Hepatocyte (in vitro differentiated cells): ENCODE data around the gene CTNNA2. TPM values are rescaled to one million over a fixed set of nuclear protein-coding genes. Genes with fewer than 3 reads are reported as not detected.

Experiments used
- DNase-seq: peaks from one replicate; pipeline ENCODE4 v3.0.0-alpha.2; 2016; ENCODE audit warnings: low spot score
- H2AFZ ChIP-seq: fragments of 200-600 bp; sonication (generic); 2 replicates; pipeline ENCODE4 v1.6.0; 2016; ENCODE audit warnings: antibody characterized with exemption, mild to moderate bottlenecking
- H3K27ac ChIP-seq: fragments of 200-600 bp; sonication (generic); 2 replicates; pipeline ENCODE4 v1.5.1; 2016; ENCODE audit warnings: mild to moderate bottlenecking
- H3K27me3 ChIP-seq: fragments of 200-600 bp; sonication (generic); 2 replicates; pipeline ENCODE4 v1.6.1; 2016
- H3K36me3 ChIP-seq: fragments of 200-600 bp; sonication (generic); replicated peaks from 2 replicates; pipeline ENCODE4 v1.5.1; 2016; ENCODE audit warnings: low read depth; ENCODE audit not compliant: insufficient read depth
- H3K4me1 ChIP-seq: fragments of 200-600 bp; sonication (generic); 2 replicates; pipeline ENCODE4 v1.5.1; 2016; ENCODE audit warnings: mild to moderate bottlenecking, moderate library complexity; ENCODE audit not compliant: insufficient read depth
- H3K4me2 ChIP-seq: fragments of 200-600 bp; sonication (generic); 2 replicates; pipeline ENCODE4 v1.6.0; 2016
- H3K4me3 ChIP-seq: fragments of 200-600 bp; sonication (generic); 2 replicates; pipeline ENCODE4 v1.5.1; 2016; ENCODE audit warnings: mild to moderate bottlenecking
- H3K79me2 ChIP-seq: fragments of 200-600 bp; sonication (generic); 2 replicates; pipeline ENCODE4 v1.6.0; 2017; ENCODE audit warnings: mild to moderate bottlenecking
- H3K9me2 ChIP-seq: fragments of 200-600 bp; sonication (generic); replicated peaks from 2 replicates; pipeline ENCODE4 v1.6.0; 2017; ENCODE audit warnings: mild to moderate bottlenecking; ENCODE audit not compliant: insufficient read depth
- H3K9me3 ChIP-seq: fragments of 200-600 bp; sonication (generic); 2 replicates; pipeline ENCODE4 v1.5.1; 2016; ENCODE audit warnings: low read depth, mild to moderate bottlenecking
- H4K20me1 ChIP-seq: fragments of 200-600 bp; sonication (generic); 2 replicates; pipeline ENCODE4 v1.6.0; 2016; ENCODE audit warnings: mild to moderate bottlenecking; ENCODE audit not compliant: insufficient read depth, poor library complexity, severe bottlenecking
- EZH2 ChIP-seq: fragments of 200-600 bp; sonication (generic); IDR thresholded peaks from 2 replicates; pipeline ENCODE4 v1.6.1; 2016; ENCODE audit warnings: antibody characterized with exemption, mild to moderate bottlenecking, borderline replicate concordance
- EZH2phosphoT487 ChIP-seq: fragments of 200-600 bp; sonication (generic); IDR thresholded peaks from one replicate; pipeline ENCODE4 v1.6.1; 2018; ENCODE audit warnings: antibody characterized with exemption, mild to moderate bottlenecking, low read depth, moderate library complexity; ENCODE audit not compliant: unreplicated experiment, severe bottlenecking
- WGBS: methylation state at CpG from one replicate; pipeline ENCODE4 v1.1.6; 2016; ENCODE audit warnings: low lambda C conversion rate; ENCODE audit errors: missing lambda C conversion rate; 5-methylcytosine and 5-hydroxymethylcytosine counted together
- polyA plus RNA-seq: library from polyadenylated mRNA; unstranded; fragments of >200 nt; fragmentation: Nextera tagmentation; extraction: Ambion mirVana; gene quantifications from 2 replicates; pipeline ENCODE4 v1.2.1, GENCODE V29; 2016
- total RNA-seq: library from RNA; depleted of rRNA; stranded (reverse); fragments of >200 nt; gene quantifications from 2 replicates; pipeline ENCODE4 v1.2.3, GENCODE V29; 2014
- TF ChIP-seq, protein P1 (sequence below): fragments of 200-600 bp; sonication (generic); IDR thresholded peaks from 2 replicates; pipeline ENCODE4 v1.5.1; 2016; ENCODE audit warnings: antibody characterized with exemption, mild to moderate bottlenecking; ENCODE audit not compliant: poor library complexity

Gene CTNNA2
- total and polyA plus RNA-seq, 2 experiments from 2014 or later = 0.79 to 4.4 TPM

DNA sequence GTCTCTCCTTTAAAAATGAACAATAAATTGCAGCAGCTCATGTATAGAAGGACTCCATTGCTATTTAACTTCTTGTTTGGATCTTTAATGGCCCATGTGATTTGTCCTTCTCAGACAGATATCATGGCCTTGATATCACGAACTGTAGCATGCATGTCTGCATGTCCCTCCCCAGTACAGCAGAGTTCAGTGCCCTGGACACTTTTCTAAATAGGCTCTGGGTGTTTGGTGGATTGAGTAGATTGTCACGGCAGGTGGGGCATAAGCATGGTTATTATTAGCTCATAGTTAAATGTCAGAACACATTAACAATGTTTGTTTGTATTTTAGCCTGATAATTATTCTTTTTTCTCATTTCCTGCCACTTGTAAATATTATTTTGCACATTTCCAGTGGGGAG is 673.4 kb downstream of the CTNNA2 start:
- H3K4me3 ChIP-seq = no peak overlapping the region
- H3K4me1 ChIP-seq = no peaks in the 10 kb centered on the region
- H3K36me3 ChIP-seq = no peaks in the 10 kb centered on the region
- no peaks in the 10 kb centered on the region for H3K27me3 ChIP-seq
- no peaks in the 10 kb centered on the region for H3K9me2 ChIP-seq
- no peak overlapping the region for H3K4me2 ChIP-seq
- DNase-seq = no peak
- H3K79me2 ChIP-seq = no peaks in the 10 kb centered on the region
- H3K27ac ChIP-seq = no peak overlapping the region
- no peaks in the 10 kb centered on the region for H4K20me1 ChIP-seq
- TF ChIP-seq EZH2phosphoT487 (no peak), EZH2 (no peak)
- TF ChIP-seq, protein P1, sequence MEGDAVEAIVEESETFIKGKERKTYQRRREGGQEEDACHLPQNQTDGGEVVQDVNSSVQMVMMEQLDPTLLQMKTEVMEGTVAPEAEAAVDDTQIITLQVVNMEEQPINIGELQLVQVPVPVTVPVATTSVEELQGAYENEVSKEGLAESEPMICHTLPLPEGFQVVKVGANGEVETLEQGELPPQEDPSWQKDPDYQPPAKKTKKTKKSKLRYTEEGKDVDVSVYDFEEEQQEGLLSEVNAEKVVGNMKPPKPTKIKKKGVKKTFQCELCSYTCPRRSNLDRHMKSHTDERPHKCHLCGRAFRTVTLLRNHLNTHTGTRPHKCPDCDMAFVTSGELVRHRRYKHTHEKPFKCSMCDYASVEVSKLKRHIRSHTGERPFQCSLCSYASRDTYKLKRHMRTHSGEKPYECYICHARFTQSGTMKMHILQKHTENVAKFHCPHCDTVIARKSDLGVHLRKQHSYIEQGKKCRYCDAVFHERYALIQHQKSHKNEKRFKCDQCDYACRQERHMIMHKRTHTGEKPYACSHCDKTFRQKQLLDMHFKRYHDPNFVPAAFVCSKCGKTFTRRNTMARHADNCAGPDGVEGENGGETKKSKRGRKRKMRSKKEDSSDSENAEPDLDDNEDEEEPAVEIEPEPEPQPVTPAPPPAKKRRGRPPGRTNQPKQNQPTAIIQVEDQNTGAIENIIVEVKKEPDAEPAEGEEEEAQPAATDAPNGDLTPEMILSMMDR = no peak
- H3K9me3 ChIP-seq = no peaks in the 10 kb centered on the region
- 94% methylated on average over 2 of the region's 2 CpGs for WGBS
- H2AFZ ChIP-seq = no peak overlapping the region

DNA sequence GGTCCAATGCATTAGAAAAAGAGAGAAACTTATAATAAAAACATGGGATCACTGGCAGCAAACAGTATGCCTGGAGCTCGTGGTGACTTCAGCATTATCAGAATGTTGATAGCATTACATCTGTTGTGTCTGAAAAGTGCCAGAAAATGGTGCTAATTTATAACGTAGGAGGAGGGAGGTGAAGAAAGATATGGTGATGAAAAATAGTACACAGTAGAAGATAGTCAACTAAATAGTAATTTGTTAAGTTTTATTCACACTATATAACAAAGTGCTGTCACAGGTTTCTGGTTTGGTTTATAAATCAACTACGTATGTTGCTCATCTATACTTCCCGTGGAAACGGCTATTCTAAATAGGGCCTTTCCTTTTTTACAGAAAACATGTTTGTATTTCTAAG is 674.3 kb downstream of the CTNNA2 start:
- H3K79me2 ChIP-seq = no peaks in the 10 kb centered on the region
- no peak for DNase-seq
- no peaks in the 10 kb centered on the region for H3K9me3 ChIP-seq
- H3K27me3 ChIP-seq = no peaks in the 10 kb centered on the region
- no peak overlapping the region for H2AFZ ChIP-seq
- no peaks in the 10 kb centered on the region for H3K4me1 ChIP-seq
- H3K9me2 ChIP-seq = no peaks in the 10 kb centered on the region
- no peak overlapping the region for H3K27ac ChIP-seq
- no peaks in the 10 kb centered on the region for H4K20me1 ChIP-seq
- H3K4me3 ChIP-seq = no peak overlapping the region
- TF ChIP-seq, protein P1 = no peak
- TF ChIP-seq EZH2phosphoT487 = no peak
- no peak for TF ChIP-seq EZH2
- no peak overlapping the region for H3K4me2 ChIP-seq
- 68% methylated on average over 5 of the region's 5 CpGs for WGBS
- no peaks in the 10 kb centered on the region for H3K36me3 ChIP-seq

DNA sequence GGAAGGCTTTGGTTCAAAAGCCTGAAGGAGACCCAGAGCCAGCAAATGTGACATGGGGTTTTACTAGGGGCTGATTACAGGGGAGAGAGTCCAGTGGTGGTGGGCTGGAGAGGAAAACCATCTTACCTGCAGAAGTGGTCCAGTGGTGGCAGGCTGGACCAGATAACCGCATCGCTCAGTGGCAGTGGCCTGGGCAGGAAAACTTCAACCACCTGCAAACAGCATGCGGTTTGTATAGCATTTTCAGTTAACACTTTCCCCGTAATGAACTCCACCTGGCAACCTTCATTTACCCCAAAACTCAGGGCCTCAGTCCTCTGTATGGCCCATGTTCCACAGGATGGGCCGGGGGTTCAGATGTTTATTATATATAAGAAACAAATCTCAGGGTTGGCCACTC is 677.3 kb downstream of the CTNNA2 start:
- H3K4me1 ChIP-seq = no peaks in the 10 kb centered on the region
- H3K9me2 ChIP-seq = no peaks in the 10 kb centered on the region
- no peak overlapping the region for H3K27ac ChIP-seq
- no peak for TF ChIP-seq EZH2phosphoT487
- TF ChIP-seq, protein P1 = no peak
- no peak for TF ChIP-seq EZH2
- 91% methylated on average over 5 of the region's 5 CpGs for WGBS
- no peaks in the 10 kb centered on the region for H3K9me3 ChIP-seq
- H4K20me1 ChIP-seq = no peaks in the 10 kb centered on the region
- no peak overlapping the region for H2AFZ ChIP-seq
- no peak overlapping the region for H3K4me2 ChIP-seq
- no peaks in the 10 kb centered on the region for H3K27me3 ChIP-seq
- H3K79me2 ChIP-seq = no peaks in the 10 kb centered on the region
- DNase-seq = no peak
- H3K4me3 ChIP-seq = no peak overlapping the region
- no peaks in the 10 kb centered on the region for H3K36me3 ChIP-seq

DNA sequence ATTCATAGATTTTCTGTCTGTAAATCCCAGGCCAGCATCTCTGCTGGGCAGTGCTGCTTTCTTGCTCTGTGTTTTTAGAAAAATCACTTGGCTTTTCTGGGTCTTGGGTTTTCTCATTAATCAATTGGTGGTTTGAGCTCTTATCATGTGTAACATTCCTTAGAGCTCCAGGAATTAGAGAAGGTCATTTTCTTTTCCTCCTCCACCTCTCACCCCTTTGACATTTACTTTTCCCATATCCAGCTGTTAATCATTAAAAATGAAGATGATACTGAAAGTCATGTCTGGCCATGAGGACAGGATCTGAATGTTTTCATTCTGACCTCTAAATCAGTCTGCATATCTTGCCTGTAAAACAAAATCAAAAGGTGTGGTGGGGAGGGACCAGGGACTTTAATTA is 680.7 kb downstream of the CTNNA2 start:
- no peaks in the 10 kb centered on the region for H3K79me2 ChIP-seq
- H2AFZ ChIP-seq = no peak overlapping the region
- H3K27me3 ChIP-seq = no peaks in the 10 kb centered on the region
- no peak overlapping the region for H3K4me3 ChIP-seq
- H3K4me1 ChIP-seq = no peaks in the 10 kb centered on the region
- no peak overlapping the region for H3K27ac ChIP-seq
- no peak overlapping the region for H3K4me2 ChIP-seq
- DNase-seq = no peak
- H3K9me3 ChIP-seq = no peaks in the 10 kb centered on the region
- H4K20me1 ChIP-seq = no peaks in the 10 kb centered on the region
- TF ChIP-seq, protein P1 = no peak
- TF ChIP-seq EZH2 (no peak), EZH2phosphoT487 (no peak)
- no peaks in the 10 kb centered on the region for H3K36me3 ChIP-seq
- H3K9me2 ChIP-seq = no peaks in the 10 kb centered on the region
